Measurements from ENCODE around the gene GSE1.

Gene GSE1

DNA sequence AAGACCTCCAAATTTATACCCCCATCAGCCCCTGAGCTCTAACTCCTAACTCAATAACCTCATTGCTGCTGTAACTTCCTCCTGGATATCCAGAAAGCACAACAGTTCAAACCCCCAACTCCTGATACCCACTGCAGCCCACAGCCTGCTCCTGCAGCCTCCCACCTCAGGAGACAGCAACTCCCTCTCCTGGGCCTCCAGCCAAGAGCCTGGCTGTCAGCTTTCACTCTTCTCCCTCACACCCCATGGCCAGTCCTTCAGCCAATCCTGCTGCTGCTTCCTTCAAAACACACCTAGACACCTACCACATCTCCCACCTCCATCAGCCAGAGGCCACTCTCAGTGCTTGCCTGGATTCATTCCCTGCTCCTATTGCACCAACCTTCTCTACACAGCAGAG lies 70.2 kb downstream of the GSE1 start:
- DNase-seq, result no peak

DNA sequence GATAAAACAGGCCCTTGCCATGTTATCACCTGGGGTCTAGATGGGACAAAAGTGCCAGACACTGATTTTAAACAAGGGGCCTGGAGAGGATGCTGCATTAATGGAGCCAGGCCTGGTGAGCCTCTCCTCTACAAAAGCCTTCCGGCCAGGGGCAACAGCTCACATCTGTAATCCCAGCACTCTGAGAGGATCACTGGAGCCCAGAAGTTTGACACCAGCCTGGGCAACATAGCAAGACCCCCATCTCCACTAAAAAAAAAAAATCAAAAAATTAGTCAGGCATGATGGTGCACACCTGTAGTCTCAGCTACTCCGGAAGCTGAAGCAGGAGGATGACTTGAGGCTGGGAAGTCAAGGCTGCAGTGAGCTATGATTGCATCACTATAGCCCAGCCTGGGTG lies 72.1 kb downstream of the GSE1 start:
- no peak for DNase-seq

DNA sequence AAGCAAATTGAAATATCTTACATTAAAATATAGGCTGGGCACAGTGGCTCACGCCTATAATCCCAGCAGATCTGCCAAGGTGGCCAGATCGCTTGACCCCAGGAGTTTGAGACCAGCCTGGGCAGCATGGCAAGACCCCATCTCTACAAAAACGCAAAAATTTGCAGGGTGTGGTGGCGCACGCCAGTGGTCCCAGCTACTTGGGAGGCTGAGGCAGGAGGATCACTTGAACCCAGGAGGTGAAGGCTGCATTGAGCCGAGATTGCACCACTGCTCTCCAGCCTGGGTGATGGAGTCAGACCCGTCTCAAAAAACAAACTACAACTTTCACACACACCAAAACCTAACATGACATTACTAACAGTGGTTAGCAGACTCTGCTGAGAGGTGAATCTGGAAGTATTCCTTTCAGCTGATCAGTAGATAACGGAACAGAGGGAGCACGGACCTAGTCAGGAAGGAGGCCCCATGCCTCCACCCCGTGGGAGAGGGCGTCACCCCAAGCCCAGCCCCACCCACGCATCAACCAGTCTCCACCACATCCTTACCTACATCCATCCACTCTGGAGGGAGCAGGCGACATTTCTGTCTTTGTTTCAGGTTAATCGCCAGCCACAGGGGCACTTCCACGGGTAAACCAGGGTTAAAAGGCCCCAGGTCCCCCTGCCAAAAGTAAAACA lies 73.9 kb downstream of the GSE1 start:
- no peak for DNase-seq

DNA sequence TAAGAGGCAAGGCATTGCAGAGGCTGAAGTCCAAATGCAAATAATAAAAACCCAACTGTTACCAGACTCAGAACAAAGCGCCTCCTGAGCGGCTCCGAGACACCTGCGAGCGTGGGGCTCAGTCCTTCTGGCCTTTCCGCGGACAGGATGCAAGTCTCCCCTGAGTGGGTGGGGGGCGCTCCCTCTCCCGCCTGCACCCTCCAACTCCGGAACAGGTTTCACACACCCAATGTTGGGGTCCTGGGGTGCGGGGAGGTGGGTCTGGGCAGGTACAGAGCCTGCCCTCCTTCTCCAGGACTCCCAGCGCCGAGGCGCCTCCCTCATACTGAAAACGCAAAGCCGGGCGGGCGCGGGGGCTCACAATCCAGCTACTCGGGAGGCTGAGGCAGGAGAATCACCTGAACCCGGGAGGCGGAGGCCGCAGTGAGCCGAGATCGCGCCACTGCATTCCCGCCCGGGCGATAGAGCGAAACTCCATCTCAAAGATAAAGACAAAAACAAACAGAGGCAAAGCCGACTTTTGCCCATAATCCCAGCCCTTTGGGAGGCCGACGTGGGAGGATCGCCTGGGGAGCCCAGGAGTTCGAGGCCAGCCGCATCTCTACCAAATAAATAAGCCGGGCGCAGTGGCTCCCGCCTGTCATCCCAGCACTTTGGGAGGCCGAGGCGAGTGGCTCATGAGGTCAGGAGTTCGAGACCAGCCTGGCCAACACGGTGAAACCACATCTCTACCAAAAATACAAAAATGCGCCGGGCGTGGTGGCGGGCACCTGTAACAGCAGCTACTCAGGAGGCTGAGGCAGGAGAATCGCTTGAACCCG lies 74.7 kb downstream of the GSE1 start:
- no peak for DNase-seq

DNA sequence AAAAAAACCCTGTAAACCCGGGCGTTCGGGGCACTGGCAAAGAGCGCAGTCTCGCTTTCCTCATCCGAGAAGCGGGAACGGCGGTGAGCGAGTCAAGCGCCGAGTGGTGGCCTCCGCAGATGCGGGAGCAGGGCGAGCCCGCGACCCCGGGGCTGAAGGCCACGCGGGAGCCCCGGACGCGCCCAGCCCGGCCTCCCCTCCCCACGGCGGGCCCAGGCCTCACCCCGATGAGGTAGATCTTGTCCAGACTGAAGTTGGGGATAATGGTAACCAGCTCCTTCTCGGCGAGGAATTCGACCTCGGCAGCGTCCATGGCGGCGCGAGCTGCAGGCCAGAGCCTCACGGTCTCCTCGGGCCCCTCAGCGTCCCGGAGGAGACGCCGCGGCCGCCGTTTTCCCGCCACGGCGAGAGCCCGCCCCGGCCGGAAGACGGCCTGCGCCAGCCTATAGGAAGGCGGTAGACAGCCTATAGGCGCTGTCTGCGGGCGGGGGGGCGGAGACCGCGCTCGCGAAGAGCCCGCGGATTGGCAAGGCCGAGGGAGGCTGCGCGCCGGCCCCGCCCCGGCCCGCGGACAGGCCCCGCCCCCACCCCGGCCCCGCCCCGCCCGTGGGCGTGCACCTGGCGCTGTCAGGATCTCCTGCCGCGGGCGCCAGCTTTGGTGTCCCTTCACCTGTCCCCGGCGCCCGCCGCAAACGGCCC lies 75.6 kb downstream of the GSE1 start, which contains the start of gene GINS2:
Gene GINS2 (minus strand): TSS at position 369 of the 699 bp plus-strand sequence. CDS start 56 bp downstream, at position 313.
- peak; percentile 54 for DNase-seq

DNA sequence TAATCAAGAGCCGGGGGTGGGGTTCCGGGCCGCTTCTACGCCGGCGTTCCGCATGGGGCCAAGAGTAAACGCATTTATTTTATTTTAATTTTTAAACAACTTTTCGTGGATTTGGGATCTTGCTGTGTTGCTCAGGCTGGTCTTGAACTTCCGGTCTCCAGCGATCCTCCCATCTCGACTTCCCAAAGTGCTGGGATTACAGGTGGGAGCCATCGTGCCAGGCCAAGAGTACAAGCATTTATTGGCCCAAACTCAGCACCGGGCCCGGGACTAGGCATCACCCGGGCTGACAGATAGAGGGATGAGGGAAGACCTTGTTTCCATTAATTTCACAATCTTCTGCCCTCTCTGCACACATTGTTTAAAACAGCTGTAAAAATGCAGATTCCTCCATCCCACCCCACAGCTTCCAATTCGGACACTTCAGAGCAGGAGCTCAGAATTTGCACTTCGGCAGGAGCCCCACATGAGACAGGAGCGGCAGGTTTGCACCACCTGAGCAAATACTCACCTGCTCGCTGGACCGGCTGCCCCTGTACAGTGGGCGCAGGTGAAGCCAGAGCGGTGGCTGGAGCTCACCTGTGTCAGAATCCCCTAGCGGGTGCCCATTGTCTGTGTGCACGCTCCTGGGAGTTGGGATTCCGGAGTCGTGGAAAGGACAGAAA lies 76.3 kb downstream of the GSE1 start:
- DNase-seq, result no peak

DNA sequence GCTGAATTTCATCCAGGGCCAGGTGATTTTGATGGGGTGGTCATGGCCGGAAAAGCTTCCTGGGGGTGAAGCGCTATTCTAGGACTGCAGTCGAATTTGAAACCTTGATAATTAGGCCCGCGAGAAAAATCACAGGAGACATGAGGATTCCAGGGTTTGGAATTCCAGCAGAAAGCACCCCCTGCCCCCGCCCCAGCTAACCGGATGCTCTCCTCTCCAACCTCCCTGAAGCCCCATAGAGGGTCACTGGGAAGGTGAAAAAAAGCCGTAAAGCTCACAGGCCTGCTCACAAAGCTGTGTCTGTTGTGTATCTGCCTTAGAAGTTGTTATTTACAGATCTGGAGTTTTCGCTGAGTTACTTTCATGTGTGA lies 76.8 kb downstream of the GSE1 start:
- no peak for DNase-seq

DNA sequence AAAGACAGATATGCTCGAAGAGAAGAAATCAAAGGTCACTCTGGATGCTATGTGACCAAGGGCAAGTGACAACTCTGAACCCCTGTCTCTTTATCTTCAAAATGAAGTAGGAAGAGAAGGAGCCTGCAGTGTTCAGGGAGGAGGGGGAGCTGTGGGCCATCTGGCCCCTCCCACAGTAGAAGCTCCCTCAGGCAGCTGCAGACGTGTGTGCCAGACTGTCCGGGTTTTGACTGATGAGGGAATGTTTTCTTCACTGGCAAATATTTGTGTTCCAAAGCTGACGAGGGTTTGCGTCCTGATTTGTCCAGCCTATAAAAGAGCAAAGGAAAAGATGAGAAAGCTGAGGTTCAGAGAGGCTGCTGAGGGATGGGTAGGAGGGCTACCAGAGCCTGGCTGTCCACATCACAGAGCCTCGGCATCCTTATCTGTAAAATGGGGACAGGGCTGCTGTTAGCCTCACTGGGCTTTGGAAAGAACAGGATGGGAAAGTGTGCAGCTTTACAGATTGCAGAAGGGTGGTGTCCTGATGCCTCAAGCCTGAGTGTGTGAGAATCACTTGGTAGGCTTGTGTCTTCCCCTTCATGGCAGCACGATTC lies 77.4 kb downstream of the GSE1 start:
- DNase-seq, result no peak

DNA sequence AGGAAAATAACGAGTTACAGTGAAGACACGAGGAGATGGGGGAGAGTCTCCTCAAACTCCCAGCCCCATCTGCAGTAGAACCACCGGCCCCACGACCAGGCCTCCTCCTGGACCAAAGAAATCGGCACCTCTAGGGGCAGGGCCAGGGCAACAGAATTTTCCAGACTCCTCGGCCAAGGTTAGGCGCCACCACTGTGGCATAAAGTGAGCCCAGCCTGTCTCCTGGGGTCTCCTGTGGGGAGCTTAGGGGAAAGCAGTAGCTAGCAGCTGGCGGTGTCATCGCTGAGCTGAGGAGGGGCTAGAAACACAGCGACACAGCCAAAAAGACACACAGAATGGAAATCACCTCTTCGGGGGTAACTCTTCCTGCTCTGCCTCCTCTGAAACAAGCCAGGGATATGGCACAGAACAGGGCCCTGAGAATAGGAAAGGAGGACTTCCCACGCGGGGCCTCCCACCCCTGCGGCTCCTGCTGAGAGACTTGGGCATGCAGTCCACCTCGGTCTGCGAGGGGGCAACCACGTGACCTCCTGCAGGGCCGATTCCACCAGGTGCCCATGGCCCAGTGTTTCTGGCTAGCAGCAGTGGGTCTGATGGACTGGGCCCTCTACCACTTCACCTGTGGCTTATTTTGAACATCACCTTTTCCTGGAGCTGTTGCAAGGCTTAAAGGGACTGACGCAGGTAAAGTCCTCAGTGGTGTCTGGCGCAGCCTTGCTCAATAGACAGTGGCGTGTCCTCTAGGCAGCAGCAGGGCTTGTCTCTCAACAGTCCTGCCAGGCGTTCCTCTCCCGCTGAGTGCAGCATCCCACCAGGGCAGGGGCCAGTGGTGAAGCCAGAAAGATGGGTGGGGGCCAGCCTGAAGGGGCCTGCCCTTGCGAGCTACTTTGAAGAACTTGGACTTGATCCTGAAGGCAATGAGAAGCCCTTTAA lies 82.3 kb downstream of the GSE1 start:
- no peak for DNase-seq

DNA sequence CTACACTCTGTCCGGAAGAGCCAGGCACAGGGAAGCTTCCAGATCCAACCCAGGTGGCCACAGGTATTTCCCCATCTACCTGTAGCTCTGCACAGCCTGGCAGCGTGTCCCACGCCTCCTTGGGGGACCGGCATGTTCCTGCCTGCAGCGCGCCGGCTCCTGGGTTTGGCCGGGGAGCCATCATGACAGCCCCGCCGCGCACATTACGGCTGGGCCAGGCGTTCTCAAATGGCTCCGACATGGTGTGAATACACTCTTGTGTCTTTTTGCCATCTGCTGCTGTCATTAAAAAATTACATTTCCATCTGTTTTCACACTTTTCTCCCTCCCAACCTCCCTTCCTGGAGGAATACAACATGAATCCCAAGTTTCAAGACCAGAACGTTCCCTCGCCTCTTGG lies 83.7 kb downstream of the GSE1 start:
- no peak for DNase-seq

DNA sequence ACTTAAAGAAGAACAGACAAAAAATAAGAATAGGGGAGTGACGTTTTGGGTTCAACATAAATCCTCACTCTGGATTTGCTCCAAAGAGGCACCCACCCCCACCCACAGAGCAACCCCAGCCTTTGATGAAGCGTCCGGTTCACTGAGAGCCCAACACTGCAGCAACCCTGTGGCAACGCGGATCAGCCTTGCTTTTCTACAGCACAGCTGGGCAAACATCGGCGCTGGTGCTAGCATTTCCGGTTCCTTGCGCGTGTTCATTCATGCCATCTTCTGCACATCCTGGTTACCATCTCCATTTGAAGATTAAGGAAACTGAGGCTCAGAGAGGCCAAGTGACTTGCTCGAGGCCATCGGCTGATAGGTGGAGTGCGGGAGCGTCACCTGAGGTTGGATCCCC lies 84.3 kb downstream of the GSE1 start:
- DNase-seq, result no peak

DNA sequence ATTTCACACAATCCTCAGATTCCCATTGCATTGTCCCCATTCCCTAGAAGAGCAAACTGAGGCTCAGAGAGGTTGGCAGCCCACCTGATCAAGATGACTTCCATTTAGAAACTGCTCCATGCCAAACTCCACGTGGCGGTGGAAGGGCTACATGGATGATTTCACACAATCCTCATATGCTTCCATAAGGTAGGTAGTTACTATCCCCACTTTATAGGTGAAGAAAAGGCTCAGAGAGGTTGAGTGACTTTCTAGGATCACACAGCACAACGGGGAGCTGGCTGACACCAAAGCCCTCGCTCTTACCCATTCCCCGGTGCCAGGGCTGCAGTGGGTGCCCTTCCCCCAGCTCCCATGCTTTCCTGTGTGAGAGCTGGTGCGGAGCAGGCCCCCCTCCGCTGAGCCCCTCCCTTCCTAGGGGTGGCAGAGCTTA lies 85.4 kb downstream of the GSE1 start:
- DNase-seq, result no peak

DNA sequence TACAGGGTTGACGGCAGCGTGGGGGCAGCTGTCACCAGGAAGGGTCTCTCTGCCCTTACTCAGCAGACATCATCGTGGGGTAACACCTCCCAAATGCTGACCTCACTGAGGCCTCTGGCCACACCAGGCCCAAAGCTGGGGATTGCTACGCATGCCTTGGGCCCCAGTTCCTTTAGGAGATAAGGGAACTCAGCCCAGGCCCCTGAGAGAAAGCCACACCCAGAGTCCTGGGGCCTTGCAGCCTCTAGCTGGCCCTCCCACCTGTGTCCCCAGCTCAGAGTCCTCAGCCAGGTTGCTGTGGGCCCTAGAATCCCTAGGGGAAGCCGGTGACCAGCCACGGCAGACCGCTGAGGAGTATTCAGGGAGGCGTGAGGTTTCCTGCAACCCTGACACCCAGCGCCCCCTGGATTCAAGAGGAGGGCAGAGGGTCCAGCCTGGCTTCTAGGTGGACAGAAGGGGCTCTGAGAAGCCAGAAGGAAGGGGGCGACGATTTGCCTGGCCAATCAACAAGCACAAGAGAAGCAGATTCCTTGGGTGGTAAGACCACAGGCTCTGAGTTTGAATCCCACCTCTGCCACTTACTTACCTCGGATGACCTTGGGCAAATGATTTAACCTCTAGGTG lies 85.9 kb downstream of the GSE1 start:
- DNase-seq, result no peak

DNA sequence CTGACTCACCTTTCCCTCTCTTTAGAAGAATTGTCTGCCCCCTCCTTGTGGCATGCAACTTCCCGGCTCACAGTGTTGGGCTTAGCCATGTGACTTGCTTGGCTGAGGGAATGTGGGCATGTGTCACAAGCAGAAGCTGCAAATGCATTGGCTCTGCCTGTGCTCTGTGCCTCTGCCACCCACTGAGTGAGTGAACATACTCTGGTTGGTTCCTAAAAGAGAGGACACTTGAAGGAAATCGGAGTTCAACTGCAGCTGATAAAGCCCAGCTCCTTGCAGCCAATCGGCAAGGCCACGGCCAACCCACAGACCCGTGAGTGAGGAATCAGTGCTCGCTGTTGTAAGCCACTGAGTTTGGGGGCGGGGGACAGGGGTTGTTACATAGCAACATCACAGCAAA lies 86.5 kb downstream of the GSE1 start:
- no peak for DNase-seq

DNA sequence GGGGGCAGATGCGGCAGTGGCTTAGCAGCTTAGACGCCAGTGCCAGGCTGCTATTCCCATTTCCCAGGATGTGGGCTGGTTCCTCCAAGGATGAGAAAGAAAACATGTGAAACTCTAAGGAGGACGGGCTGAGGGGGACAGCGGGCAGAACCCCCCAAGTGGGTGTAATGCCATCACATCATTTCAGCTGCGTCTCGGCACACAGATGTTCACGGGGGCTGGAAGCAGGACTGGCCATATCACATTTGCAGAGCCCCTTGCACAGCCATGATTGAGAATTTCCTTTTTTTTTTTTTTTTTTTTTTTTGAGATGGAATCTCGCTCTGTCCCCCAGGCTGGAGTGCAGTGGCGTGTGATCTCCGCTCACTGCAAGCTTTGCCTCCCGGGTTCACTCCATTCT lies 90.9 kb downstream of the GSE1 start:
- no peak for DNase-seq

DNA sequence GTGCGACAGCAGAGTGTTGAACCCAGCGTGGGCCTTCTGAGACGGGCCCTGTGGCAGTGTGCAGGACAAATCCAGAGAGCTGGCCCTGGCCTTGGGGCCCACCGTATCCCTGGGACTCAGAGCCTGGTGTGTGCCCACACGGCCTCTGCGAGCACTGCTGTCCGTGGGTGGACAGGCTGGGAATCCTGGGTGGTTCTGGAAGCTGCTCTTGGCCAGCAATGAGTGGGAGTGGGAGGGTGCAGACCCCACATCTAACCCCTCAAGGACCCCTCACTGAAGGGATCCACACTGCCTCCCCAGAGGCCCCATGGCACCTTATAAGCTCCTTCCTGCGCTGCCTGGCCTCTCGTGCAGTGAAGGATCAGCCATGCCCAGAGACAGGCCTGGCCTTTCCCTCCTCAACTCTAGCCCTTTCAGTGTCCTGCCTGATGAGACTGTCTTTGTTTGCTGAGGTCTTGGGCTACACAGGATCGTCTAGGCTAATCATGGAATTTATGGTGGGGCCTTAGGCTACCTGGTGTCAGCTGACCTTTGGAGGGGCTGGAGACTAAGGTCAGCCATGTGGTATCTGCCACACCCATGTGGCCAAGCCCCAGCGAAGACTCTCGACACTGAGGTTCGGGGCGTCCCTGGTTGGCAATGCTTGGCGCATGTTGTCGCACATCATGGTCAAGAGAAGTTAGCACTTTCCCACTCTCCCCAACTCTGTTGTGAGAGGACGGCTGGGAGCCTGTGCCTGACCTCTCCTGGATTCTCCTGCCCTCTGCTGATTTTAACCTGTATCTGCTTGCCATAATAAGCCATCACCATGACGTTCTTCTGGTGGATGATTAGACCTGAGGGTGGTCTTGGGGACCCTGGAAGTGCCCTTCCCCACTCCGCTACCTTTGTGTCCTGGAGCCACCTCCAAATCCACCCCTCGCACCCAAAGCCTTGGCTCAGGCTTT lies 92.1 kb downstream of the GSE1 start:
- DNase-seq, result no peak

DNA sequence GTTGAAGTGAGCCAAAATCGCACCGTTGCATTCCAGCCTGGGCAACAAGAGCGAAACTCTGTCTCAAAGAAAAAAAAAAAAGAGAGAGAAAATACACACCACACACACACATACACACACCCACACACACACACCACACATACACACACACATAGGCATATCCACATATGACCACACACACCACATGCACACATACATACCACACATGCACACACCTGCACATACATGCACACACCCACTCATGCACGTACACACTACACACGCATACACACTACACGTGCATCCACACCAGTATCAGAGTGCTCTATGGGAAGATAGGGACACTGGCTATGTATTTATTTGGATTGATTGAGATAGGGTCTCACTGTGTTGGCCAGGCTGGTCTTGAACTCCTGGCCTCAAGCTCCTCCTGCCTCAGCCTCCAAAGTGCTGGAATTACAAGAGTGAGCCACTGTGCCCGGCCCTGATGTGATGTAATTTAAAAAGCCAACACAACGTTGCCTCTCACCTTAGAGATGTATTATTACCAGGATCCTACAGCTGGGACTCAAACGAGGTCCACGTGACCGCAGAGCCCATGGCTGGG lies 93.4 kb downstream of the GSE1 start:
- DNase-seq, result no peak

DNA sequence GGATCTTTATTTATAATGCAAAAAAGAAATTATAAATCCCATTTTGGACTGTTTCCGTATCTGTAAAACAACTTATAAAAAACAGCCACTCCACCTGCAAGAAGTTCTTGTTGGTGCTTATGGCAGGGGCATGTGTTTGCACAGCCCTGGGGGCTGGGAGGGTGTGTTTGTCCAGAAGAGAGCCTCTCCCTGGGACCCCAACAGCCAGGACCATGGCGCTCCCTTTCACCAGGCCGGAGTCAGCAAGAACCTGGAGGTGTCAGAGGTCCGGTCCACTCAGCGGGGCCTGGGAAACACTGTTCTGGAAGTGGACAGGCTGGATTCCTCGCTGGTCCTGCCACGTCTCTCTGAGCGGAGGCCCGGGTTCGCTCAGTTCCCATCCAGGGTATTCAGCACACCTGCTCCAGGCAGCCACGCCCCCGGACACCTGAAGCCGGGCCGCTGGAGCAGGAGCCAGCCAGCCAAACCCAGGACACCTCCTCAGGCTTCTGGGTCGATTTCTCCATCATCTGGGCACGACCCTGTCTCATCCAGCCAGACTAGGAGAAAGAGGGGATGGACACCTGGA lies 94.5 kb downstream of the GSE1 start:
- DNase-seq, result no peak

DNA sequence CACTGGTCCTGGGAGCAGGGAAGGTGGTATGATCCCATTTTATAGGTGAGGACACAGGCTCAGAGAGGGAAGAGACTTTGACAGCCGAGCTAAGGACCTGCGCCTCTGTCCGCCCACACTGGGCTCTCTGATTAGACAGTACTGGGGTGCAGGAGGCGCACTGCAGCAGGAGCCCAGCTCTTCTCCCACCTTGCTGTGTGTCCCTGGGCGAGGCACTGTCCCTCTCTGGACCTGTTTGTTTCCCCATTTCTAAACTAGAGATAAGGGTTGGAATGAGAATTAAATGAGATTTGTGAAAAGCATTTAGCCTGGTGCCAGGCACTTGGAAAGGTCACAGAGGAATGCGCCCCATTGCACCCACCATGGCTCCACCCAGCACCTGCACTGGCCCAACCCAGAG lies 95.2 kb downstream of the GSE1 start:
- DNase-seq, result no peak
